ENCODE measurements around the gene RRH. TPM values are rescaled to one million over a fixed set of nuclear protein-coding genes. Genes with fewer than 3 reads are reported as not detected.
"Not testable (repeated sequence)": the region's sequence is repeated elsewhere in the genome, so short reads cannot be mapped to it uniquely, and the experiment has no call there.

Gene RRH
- total RNA-seq, 1 donor from 2014 or later: 0.22 TPM

DNA sequence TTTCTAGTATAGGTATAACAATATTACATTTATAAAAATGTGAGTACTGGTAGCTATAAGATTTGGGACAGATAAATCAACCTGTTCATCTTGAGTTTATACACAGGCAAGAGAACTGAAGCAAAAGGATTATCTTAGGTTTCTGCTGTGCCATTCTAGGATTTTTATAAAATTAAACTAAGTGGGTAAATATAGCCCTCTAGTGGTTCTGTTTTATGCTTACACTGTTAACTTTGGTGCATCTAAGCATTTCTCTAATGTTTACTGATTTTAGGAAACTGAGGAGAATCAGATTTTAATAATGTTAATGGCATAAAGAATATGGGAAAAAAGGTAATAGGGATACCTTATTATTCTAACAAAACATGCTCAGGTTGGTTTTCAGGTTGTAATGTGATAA is 1.1 kb upstream of the RRH start:
- intact Hi-C loops (cut with DNase I): no loop called here
- no peak for DNase-seq (ENCODE audit: low spot score)

DNA sequence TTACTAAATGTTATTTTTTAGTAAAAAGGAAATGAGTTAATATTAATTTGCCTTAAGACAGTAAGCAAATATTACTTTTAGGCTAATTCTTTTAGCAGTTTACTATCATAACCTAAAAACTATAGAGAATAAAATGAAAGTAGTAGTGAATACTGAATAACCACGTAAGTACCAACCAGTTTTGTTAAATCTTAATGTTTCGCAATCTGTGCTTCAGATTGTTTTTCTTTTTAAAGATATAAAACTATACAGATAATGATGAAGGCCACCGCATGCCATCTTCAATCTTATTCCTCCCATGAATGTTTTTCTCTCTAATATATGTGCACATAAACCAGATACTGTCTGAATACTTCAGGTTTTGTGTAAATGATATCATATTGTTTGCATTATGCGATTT is 6.0 kb downstream of the RRH start:
- no peak for DNase-seq (ENCODE audit: low spot score)
- intact Hi-C loops (cut with DNase I): no loop called here

GRCh38 chr4:109836985-109837384 is 9.2 kb downstream of the RRH start:
- DNase-seq (ENCODE audit: low spot score): no peak
- intact Hi-C loops (cut with DNase I): no loop called here

- intact Hi-C loops (cut with DNase I): no loop called here
These were observed 18.8 kb downstream of the RRH start for GRCh38 chr4:109846395-109847098.

DNA sequence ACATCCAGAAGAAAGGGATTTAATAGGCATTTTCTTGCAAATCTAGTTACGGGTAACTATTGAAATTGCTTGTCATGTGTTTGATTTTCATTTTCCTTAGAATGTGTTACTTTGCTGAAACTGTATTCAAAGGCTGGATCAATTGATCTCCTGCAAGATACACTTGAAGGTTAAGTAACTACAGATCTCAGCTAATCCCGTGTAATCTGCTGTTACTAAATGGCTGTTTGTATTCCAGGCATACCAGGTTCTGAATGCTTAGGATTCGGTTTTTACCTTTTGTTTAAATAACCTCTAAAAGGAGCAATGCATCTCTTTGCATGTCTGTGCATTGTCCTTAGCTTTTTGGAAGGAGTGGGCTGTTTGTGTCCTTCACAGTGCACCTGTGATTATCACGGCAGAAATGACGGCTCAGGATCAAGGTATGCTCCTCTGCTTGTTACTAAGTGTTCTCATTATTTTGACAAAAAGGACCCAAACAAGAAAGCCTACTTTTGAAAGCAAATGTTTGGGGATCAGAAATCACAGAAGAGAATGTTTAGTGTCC is 20.2 kb downstream of the RRH start, which contains the start of gene LRIT3:
Gene LRIT3 (plus strand): TSS at position 212 of the 547 bp plus-strand sequence. CDS start 95 bp downstream, at position 307.
- DNase-seq (ENCODE audit: low spot score): no peak

More at GRCh38 chr4:109846395-109847098, 18.8 kb downstream of the RRH start:
- no peak for DNase-seq (ENCODE audit: low spot score)

GRCh38 chr4:109848501-109848900 is 20.7 kb downstream of the RRH start:
- no peak for DNase-seq (ENCODE audit: low spot score)
- intact Hi-C loops (cut with DNase I): no loop called here

More for the DNA sequence above, 20.2 kb downstream of the RRH start, which contains the start of gene LRIT3:
- intact Hi-C loops (cut with DNase I): no loop called here

DNA sequence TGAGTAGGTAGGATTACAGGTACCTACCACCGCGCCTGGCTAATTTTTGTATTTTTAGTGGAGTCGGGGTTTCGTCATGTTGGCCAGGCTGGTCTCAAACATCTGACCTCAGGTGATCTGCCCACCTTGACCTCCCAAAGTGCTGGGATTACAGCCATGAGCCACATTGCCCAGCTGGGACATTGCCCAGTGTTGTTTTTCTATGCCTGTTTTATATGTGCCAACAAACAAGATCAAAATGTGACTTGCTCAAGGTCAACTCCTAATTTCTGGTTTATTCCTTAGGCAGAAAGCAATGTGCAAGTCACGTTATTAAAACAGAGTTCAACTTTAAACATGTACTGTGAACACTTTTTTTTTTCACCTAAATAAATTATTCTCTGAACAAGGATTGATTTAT is 22.8 kb downstream of the RRH start:
- intact Hi-C loops (cut with DNase I): no loop called here
- DNase-seq (ENCODE audit: low spot score): no peak

- DNase-seq (ENCODE audit: low spot score); intact Hi-C loops (cut with DNase I): not testable (repeated sequence)
These were observed 31.9 kb downstream of the RRH start for GRCh38 chr4:109859426-109860300.

- no peak for DNase-seq (ENCODE audit: low spot score)
- intact Hi-C loops (cut with DNase I): no loop called here
These were observed 33.5 kb downstream of the RRH start for GRCh38 chr4:109861271-109861670.

DNA sequence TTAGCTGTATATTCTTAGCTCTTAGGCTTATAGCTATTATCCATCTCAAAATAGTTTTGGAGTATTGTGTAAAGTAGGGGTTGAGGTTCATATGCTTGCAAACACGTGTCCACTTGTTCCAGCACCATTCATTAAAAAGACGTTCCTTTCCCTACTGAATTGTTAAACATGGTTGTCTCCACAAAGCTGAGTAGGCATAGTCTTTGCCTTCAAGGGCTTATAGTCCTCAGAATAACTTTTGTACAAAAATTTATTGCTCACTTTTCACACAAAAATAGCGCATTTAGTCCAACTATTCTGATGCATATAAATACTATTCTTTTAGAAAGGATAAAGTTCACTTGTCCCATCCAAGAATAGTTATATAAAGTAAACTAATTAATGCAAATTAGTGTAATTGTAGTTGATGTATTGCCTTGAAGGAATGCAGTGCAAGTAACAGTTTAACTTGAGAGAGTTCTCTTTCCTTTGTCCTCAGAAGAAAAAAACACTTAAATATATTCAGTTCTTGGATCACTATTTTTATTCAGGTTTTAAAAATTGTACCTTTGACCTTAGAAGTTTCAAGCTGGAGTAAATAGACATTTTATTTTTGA is 34.2 kb downstream of the RRH start:
- intact Hi-C loops (cut with DNase I): no loop called here
- no peak for DNase-seq (ENCODE audit: low spot score)

DNA sequence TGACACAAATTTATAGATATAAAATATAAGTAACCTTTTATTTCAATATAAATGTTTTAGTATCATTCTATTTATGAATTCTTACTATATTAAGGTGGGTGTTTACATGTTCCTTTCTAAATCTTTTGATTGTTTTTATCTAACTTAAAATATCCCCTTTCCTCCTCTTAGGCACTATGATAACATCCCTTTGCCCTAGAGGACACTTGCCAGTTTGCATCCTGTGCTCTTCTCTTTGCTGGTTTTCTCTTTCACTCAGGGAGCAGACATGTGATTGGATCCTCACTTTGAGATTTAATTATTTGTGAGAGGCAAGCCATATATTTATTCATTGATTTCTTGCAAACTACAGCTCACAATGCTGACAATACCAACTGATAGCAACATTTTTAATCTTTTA is 36.4 kb downstream of the RRH start:
- intact Hi-C loops (cut with DNase I): no loop called here

GRCh38 chr4:109870061-109870460 is 42.3 kb downstream of the RRH start:
- intact Hi-C loops (cut with DNase I): no loop called here

More for the DNA sequence above, 36.4 kb downstream of the RRH start:
- DNase-seq (ENCODE audit: low spot score): no peak

DNA sequence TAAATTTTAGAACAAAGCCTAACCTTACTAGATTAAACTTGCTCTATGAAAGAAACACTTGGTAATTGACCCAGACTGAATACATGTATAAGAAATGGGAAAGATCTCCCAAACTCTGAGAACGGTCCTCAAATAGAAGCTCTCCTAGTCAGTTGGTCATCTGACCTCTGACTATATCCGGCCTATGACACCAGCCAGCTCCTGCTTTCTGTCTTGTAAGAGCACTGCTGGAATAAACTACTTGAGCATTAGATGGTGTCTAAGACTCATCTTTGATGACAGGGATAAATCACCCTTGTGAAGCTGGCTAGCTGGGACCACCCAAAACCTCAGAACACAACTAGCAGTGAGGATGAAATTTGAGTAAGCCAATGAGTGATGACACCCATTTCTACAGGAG is 44.3 kb downstream of the RRH start:
- intact Hi-C loops (cut with DNase I): no loop called here
- DNase-seq (ENCODE audit: low spot score): no peak

More at GRCh38 chr4:109870061-109870460, 42.3 kb downstream of the RRH start:
- no peak for DNase-seq (ENCODE audit: low spot score)

- intact Hi-C loops (cut with DNase I): no loop called here
- DNase-seq (ENCODE audit: low spot score): no peak
These were observed 45.3 kb downstream of the RRH start for GRCh38 chr4:109872950-109873656.

GRCh38 chr4:109873791-109874514 is 46.2 kb downstream of the RRH start:
- DNase-seq (ENCODE audit: low spot score): no peak
- intact Hi-C loops (cut with DNase I): no loop called here

GRCh38 chr4:109875106-109875505 is 47.3 kb downstream of the RRH start:
- intact Hi-C loops (cut with DNase I): no loop called here
- no peak for DNase-seq (ENCODE audit: low spot score)

GRCh38 chr4:109875553-109875952 is 47.8 kb downstream of the RRH start:
- DNase-seq (ENCODE audit: low spot score): not testable (repeated sequence)

DNA sequence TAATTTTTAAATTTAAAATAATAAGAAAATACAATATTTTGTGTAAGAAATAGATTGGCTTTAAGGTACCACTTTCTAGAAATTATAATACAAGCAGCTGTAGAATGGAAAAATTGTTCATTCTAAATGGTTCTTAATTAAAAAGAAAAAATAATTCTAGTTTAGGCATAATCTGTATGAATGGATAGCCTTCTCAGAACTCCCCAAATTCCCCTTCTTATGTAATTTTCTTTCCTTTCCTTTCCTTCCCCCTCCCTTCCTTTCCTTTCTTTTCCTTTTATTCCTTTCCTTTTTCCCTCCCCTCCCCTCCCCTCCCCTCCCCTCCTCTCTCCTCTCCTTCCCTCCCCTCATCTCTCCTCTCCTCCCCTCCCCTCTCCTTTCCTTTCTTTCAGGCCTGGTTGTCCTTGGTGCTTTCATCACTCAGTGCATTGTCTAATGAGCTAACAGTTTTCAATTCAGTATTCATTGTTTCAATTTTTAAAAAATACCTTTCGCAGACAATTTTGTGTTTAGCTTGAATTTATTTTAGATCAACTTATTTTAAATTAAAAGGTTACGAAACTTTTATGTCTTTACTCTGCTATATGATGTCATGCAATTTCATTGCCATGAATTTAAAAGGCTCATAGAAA is 49.0 kb downstream of the RRH start:
- intact Hi-C loops (cut with DNase I): no loop called here
- DNase-seq (ENCODE audit: low spot score): no peak

More at GRCh38 chr4:109875553-109875952, 47.8 kb downstream of the RRH start:
- intact Hi-C loops (cut with DNase I): not testable (repeated sequence)

Data from cardiac septum (tissue), 1 donor.